Ecto neural progenitor cell (in vitro differentiated cells): ENCODE measurements around the gene BAIAP2.
"Not testable (repeated sequence)": the region's sequence is repeated elsewhere in the genome, so short reads cannot be mapped to it uniquely, and the experiment has no call there.

ENCODE experiments used
- DNase-seq: peaks from one replicate; pipeline ENCODE4 v3.0.0-alpha.2; 2018; ENCODE audit warnings: low spot score

BAIAP2 gene

GRCh38 chr17:81068411-81069134, 33.6 kb downstream of the BAIAP2 start:
- no peak for DNase-seq

GRCh38 chr17:81069135-81069645, 34.2 kb downstream of the BAIAP2 start:
- DNase-seq = no peak

GRCh38 chr17:81070541-81071246, 35.7 kb downstream of the BAIAP2 start:
- DNase-seq = no peak

GRCh38 chr17:81071761-81072741, 37.1 kb downstream of the BAIAP2 start:
- DNase-seq = no peak

- DNase-seq = no peak
Observed at GRCh38 chr17:81073967-81074839, 39.3 kb downstream of the BAIAP2 start.

- DNase-seq = no peak
Observed at GRCh38 chr17:81074875-81075274, 39.9 kb downstream of the BAIAP2 start.

GRCh38 chr17:81075307-81075706, 40.4 kb downstream of the BAIAP2 start:
- no peak for DNase-seq

- DNase-seq = no peak
Observed at GRCh38 chr17:81076141-81076679, 41.3 kb downstream of the BAIAP2 start.

GRCh38 chr17:81078026-81078913, 43.3 kb downstream of the BAIAP2 start:
- DNase-seq = not testable (repeated sequence)

GRCh38 chr17:81080019-81080418, 45.1 kb downstream of the BAIAP2 start:
- DNase-seq = no peak

GRCh38 chr17:81081222-81082176, 46.5 kb downstream of the BAIAP2 start:
- no peak for DNase-seq

- no peak for DNase-seq
Observed at GRCh38 chr17:81082177-81083073, 47.5 kb downstream of the BAIAP2 start.

- no peak for DNase-seq
Observed at GRCh38 chr17:81083125-81083765, 48.3 kb downstream of the BAIAP2 start.

- no peak for DNase-seq
Observed at GRCh38 chr17:81084680-81085419, 49.9 kb downstream of the BAIAP2 start.

GRCh38 chr17:81085420-81085911, 50.5 kb downstream of the BAIAP2 start:
- no peak for DNase-seq
